GM23338 (cell line): ENCODE measurements around the gene HTT. TPM values are rescaled to one million over a fixed set of nuclear protein-coding genes. Genes with fewer than 3 reads are reported as not detected.

Source experiments
- ATAC-seq: fragments of 200-7000 bp; cut with Tn5 transposase; 3 replicates; pipeline ENCODE4 v1.9.1; 2020
- DNase-seq: peaks from one replicate; pipeline ENCODE4 v3.0.0-alpha.2; 2015; ENCODE audit warnings: low spot score
- H2AFZ ChIP-seq: fragments of 200-600 bp; sonication (generic); 2 replicates; pipeline ENCODE4 v1.8.0; 2016; ENCODE audit warnings: antibody characterized with exemption, mild to moderate bottlenecking, moderate library complexity
- H3F3A ChIP-seq: fragments of 200-600 bp; sonication (generic); replicated peaks from 2 replicates; pipeline ENCODE4 v1.8.0; 2017; ENCODE audit warnings: antibody characterized with exemption, mixed run types, low read depth
- H3K27ac ChIP-seq: fragments of 200-600 bp; sonication (generic); 2 replicates; pipeline ENCODE4 v1.6.1; 2016; ENCODE audit warnings: low read depth
- H3K27me3 ChIP-seq: fragments of 200-600 bp; sonication (generic); 2 replicates; pipeline ENCODE4 v1.8.0; 2016; ENCODE audit warnings: mild to moderate bottlenecking, mixed run types, moderate library complexity; ENCODE audit not compliant: insufficient read depth
- H3K36me3 ChIP-seq: fragments of 200-600 bp; sonication (generic); 2 replicates; pipeline ENCODE4 v1.8.0; 2016; ENCODE audit warnings: mild to moderate bottlenecking; ENCODE audit not compliant: insufficient read depth
- H3K4me1 ChIP-seq: fragments of 200-600 bp; sonication (generic); 2 replicates; pipeline ENCODE4 v1.8.0; 2016; ENCODE audit warnings: mild to moderate bottlenecking, moderate library complexity; ENCODE audit not compliant: insufficient read depth
- H3K4me2 ChIP-seq: fragments of 200-600 bp; sonication (generic); 2 replicates; pipeline ENCODE4 v1.7.1; 2017; ENCODE audit warnings: mixed run types
- H3K4me3 ChIP-seq: fragments of 200-600 bp; sonication (generic); 2 replicates; pipeline ENCODE4 v1.6.1; 2016; ENCODE audit warnings: mixed run types
- H3K79me2 ChIP-seq: fragments of 200-600 bp; sonication (generic); replicated peaks from 2 replicates; pipeline ENCODE4 v1.8.0; 2017; ENCODE audit warnings: mild to moderate bottlenecking; ENCODE audit not compliant: insufficient read depth
- H3K9me2 ChIP-seq: fragments of 200-600 bp; sonication (generic); 2 replicates; pipeline ENCODE4 v1.8.0; 2017; ENCODE audit not compliant: insufficient read depth
- H4K20me1 ChIP-seq: fragments of 200-600 bp; sonication (generic); replicated peaks from 2 replicates; pipeline ENCODE4 v1.8.0; 2017; ENCODE audit warnings: mild to moderate bottlenecking; ENCODE audit not compliant: insufficient read depth
- H3K27ac Mint-ChIP-seq: 2 replicates; pipeline ENCODE4 v1.8.0; 2020; ENCODE audit warnings: inconsistent platforms, mild to moderate bottlenecking, moderate library complexity, mixed read lengths
- H3K27me3 Mint-ChIP-seq: 3 replicates; pipeline ENCODE4 v1.8.0; 2022; ENCODE audit warnings: low read depth, mild to moderate bottlenecking, moderate library complexity, mixed read lengths, inconsistent platforms; ENCODE audit not compliant: insufficient read depth, poor library complexity
- H3K36me3 Mint-ChIP-seq: 3 replicates; pipeline ENCODE4 v1.8.0; 2021; ENCODE audit warnings: low read depth, mild to moderate bottlenecking, inconsistent platforms, moderate library complexity, mixed read lengths
- H3K4me1 Mint-ChIP-seq: 3 replicates; pipeline ENCODE4 v1.8.0; 2020; ENCODE audit warnings: mild to moderate bottlenecking, inconsistent platforms, mixed read lengths
- H3K4me3 Mint-ChIP-seq: 3 replicates; pipeline ENCODE4 v1.8.0; 2021; ENCODE audit warnings: moderate library complexity, mild to moderate bottlenecking, inconsistent platforms, mixed read lengths
- H3K9me3 Mint-ChIP-seq: 3 replicates; pipeline ENCODE4 v1.8.0; 2020; ENCODE audit warnings: moderate library complexity, mild to moderate bottlenecking, inconsistent platforms, mixed read lengths
- CREB1 ChIP-seq: fragments of 250-450 bp; sonication (Bioruptor Pico); IDR thresholded peaks from 2 replicates; pipeline ENCODE4 v1.5.0; 2020; ENCODE audit warnings: low read depth, mild to moderate bottlenecking, moderate library complexity
- EZH2 ChIP-seq: fragments of 200-600 bp; sonication (generic); IDR thresholded peaks from one replicate; pipeline ENCODE4 v1.8.0; 2017; ENCODE audit warnings: antibody characterized with exemption, mild to moderate bottlenecking, low read depth; ENCODE audit not compliant: unreplicated experiment
- JUNB ChIP-seq: IDR thresholded peaks from one replicate; pipeline ENCODE4 v1.6.1; 2016; ENCODE audit warnings: antibody characterized with exemption; ENCODE audit not compliant: unreplicated experiment
- NANOG ChIP-seq: IDR thresholded peaks from 2 replicates; pipeline ENCODE4 v1.6.1; 2016; ENCODE audit warnings: antibody characterized with exemption, borderline replicate concordance
- POLR2AphosphoS5 ChIP-seq: IDR thresholded peaks from 2 replicates; pipeline ENCODE4 v1.6.1; 2016; ENCODE audit warnings: antibody characterized with exemption, low read depth
- STAT1 ChIP-seq: IDR thresholded peaks from one replicate; pipeline ENCODE4 v1.6.1; 2016; ENCODE audit warnings: antibody characterized with exemption; ENCODE audit not compliant: unreplicated experiment
- ZNF114 ChIP-seq: fragments of 250-450 bp; sonication (Bioruptor Pico); IDR thresholded peaks from 2 replicates; pipeline ENCODE4 v1.5.0; 2020; ENCODE audit warnings: mild to moderate bottlenecking, moderate library complexity
- ZNF331 ChIP-seq: fragments of 250-450 bp; sonication (Bioruptor Pico); IDR thresholded peaks from 2 replicates; pipeline ENCODE4 v1.5.0; 2020; ENCODE audit warnings: low read depth, mild to moderate bottlenecking, moderate library complexity
- polyA plus RNA-seq: library from polyadenylated mRNA; unstranded; fragments of >200 nt; fragmentation: Nextera tagmentation; extraction: Ambion mirVana; gene quantifications from 2 replicates; pipeline ENCODE4 v1.2.1, GENCODE V29; 2016
- total RNA-seq: library from RNA; depleted of rRNA; stranded (reverse); fragments of >200 nt; shearing (Covaris generic); gene quantifications from 2 replicates; pipeline ENCODE4 v1.2.3, GENCODE V29; 2014
- TF ChIP-seq, protein P1 (sequence below): fragments of 250-450 bp; sonication (Bioruptor Pico); IDR thresholded peaks from 2 replicates; pipeline ENCODE4 v1.5.0; 2020; ENCODE audit warnings: mild to moderate bottlenecking, moderate library complexity

The HTT gene
- total and polyA plus RNA-seq, 2 experiments from 2014 or later, result 26.6 to 67.7 TPM

DNA sequence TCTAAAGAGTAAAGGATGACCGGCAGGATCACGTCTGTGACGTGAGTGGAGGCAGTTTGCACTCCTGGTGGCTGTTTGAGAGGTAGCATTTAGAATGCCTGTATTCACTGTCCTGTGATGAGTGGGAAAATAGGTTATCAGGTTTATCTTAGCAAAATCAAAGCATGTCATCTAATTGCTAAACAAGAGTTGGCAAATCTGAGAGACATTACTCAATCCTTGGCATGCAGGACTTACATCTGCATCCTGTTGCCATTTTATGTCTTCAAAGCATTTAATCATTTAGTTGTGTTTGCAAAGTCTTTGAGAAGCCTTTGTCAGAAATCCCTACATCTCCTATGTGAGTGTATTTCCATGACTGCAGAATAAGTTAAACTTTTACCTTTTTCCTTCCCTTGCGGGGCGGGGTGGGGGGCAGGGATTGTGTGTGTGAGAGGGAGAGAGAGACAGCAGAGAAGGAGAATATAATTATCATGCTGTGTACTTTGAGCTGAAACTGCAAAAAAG is 133.1 kb downstream of the HTT start:
- no peaks in the 10 kb centered on the region for H3K9me2 ChIP-seq
- H3K27me3 Mint-ChIP-seq, result no peaks in the 10 kb centered on the region
- H3K36me3 ChIP-seq, result peaks cover 48% of the 10 kb centered on the region
- no peaks in the 10 kb centered on the region for H3K79me2 ChIP-seq
- no peaks in the 10 kb centered on the region; the same call in 2 of the 3 replicates for H3K9me3 Mint-ChIP-seq
- H3K4me3 ChIP-seq, result no peak overlapping the region
- TF ChIP-seq STAT1, result no peak
- ATAC-seq, result no peak
- H3K4me3 Mint-ChIP-seq, result no peak overlapping the region
- no peaks in the 10 kb centered on the region for H3F3A ChIP-seq
- peaks cover 47% of the 10 kb centered on the region for H3K36me3 Mint-ChIP-seq
- no peak overlapping the region for H2AFZ ChIP-seq
- no peak overlapping the region for H3K27ac Mint-ChIP-seq
- no peak overlapping the region for H3K27ac ChIP-seq
- H3K4me1 Mint-ChIP-seq, result no peaks in the 10 kb centered on the region
- no peaks in the 10 kb centered on the region for H4K20me1 ChIP-seq
- no peak for DNase-seq
- H3K4me2 ChIP-seq, result no peak overlapping the region
- no peaks in the 10 kb centered on the region for H3K27me3 ChIP-seq
- H3K4me1 ChIP-seq, result no peaks in the 10 kb centered on the region

DNA sequence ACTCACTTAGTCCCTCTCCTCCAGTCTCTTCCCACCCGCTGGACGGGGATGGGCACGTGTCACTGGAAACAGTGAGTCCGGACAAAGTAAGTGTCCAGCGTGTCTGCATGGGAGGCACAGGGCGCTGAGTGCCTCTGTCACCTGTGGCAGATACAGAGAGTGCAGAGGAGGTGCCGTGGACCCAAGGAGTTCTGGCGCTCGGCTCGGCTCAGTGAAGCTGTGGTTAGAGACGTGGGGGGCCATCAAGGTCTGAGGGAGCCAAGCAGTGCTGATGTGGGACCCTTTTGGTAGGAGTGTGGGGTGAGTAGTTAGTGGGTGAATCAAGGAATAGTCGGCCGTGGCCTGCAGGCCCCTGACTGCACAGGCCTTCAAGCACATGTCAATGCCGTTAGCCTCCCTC is 134.3 kb downstream of the HTT start:
- Histone ChIP-seq H3K79me2 (no peaks in the 10 kb centered on the region), H3K27ac (no peak overlapping the region), H3F3A (no peaks in the 10 kb centered on the region), H3K36me3 (peaks cover 57% of the 10 kb centered on the region), H2AFZ (no peak overlapping the region), H3K4me1 (no peaks in the 10 kb centered on the region), H3K4me2 (no peak overlapping the region), H4K20me1 (no peaks in the 10 kb centered on the region), H3K27me3 (no peaks in the 10 kb centered on the region), H3K4me3 (no peak overlapping the region), H3K9me2 (no peaks in the 10 kb centered on the region)
- ATAC-seq, result no peak
- TF ChIP-seq STAT1, result no peak
- no peak for TF ChIP-seq JUNB
- TF ChIP-seq POLR2AphosphoS5, result no peak
- no peak for TF ChIP-seq NANOG
- no peak for TF ChIP-seq ZNF114 (CRISPR knock-in tag)
- no peak for TF ChIP-seq ZNF331 (CRISPR knock-in tag)
- no peak for TF ChIP-seq CREB1 (CRISPR knock-in tag)
- DNase-seq, result no peak
- no peaks in the 10 kb centered on the region; the same call in 2 of the 3 replicates for H3K9me3 Mint-ChIP-seq
- H3K4me3 Mint-ChIP-seq, result no peak overlapping the region
- H3K4me1 Mint-ChIP-seq, result no peaks in the 10 kb centered on the region
- no peaks in the 10 kb centered on the region for H3K27me3 Mint-ChIP-seq
- no peak overlapping the region for H3K27ac Mint-ChIP-seq
- H3K36me3 Mint-ChIP-seq, result peaks cover 55% of the 10 kb centered on the region

DNA sequence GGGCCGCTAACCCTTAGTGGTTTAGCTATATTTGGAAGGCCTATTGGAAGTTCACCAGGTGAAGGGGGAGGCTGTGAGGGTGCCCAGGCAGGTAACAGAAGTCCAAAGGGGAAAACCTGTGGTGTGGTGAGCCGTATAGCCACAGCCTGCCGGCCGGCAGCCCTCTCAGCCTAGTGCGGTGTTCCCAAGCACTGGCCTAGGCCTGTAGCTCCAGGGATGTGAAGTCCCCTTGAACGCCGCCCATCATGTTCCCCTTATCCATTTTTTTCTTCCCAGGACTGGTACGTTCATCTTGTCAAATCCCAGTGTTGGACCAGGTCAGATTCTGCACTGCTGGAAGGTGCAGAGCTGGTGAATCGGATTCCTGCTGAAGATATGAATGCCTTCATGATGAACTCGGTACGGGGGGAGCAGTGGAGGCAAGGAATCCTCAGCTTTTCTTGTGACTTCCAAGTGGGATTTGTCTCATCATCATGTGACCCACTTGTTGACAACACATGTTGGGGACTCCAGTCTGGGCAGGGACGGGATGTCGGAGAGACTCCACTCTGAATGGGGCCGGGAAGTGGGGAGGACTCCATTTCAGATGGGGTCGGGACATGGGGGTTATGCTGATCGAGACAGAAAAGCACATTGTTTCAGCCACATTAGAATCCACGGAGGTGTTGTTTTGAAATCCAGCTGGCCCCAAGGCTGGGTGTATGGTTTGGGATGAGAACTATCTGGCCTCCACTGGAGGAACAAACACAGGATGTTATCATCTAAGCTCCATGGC is 135.3 kb downstream of the HTT start:
- H3K4me1 Mint-ChIP-seq, result no peaks in the 10 kb centered on the region
- no peak overlapping the region for H3K4me2 ChIP-seq
- H3K27ac Mint-ChIP-seq, result no peak overlapping the region
- H3K27ac ChIP-seq, result no peak overlapping the region
- H3K27me3 ChIP-seq, result no peaks in the 10 kb centered on the region
- H2AFZ ChIP-seq, result no peak overlapping the region
- H3K36me3 ChIP-seq, result peaks cover 50% of the 10 kb centered on the region
- no peak overlapping the region for H3K4me3 ChIP-seq
- H3K9me2 ChIP-seq, result no peaks in the 10 kb centered on the region
- no peaks in the 10 kb centered on the region for H4K20me1 ChIP-seq
- H3K9me3 Mint-ChIP-seq, result no peaks in the 10 kb centered on the region; the same call in 2 of the 3 replicates
- ATAC-seq (no peak), DNase-seq (no peak)
- no peaks in the 10 kb centered on the region for H3K4me1 ChIP-seq
- H3K4me3 Mint-ChIP-seq, result no peak overlapping the region
- H3F3A ChIP-seq, result no peaks in the 10 kb centered on the region
- H3K27me3 Mint-ChIP-seq, result no peaks in the 10 kb centered on the region
- peaks cover 63% of the 10 kb centered on the region for H3K36me3 Mint-ChIP-seq
- H3K79me2 ChIP-seq, result no peaks in the 10 kb centered on the region
- TF ChIP-seq EZH2 (no peak), CREB1 (CRISPR knock-in tag) (no peak), ZNF331 (CRISPR knock-in tag) (no peak)
- TF ChIP-seq, protein P1, sequence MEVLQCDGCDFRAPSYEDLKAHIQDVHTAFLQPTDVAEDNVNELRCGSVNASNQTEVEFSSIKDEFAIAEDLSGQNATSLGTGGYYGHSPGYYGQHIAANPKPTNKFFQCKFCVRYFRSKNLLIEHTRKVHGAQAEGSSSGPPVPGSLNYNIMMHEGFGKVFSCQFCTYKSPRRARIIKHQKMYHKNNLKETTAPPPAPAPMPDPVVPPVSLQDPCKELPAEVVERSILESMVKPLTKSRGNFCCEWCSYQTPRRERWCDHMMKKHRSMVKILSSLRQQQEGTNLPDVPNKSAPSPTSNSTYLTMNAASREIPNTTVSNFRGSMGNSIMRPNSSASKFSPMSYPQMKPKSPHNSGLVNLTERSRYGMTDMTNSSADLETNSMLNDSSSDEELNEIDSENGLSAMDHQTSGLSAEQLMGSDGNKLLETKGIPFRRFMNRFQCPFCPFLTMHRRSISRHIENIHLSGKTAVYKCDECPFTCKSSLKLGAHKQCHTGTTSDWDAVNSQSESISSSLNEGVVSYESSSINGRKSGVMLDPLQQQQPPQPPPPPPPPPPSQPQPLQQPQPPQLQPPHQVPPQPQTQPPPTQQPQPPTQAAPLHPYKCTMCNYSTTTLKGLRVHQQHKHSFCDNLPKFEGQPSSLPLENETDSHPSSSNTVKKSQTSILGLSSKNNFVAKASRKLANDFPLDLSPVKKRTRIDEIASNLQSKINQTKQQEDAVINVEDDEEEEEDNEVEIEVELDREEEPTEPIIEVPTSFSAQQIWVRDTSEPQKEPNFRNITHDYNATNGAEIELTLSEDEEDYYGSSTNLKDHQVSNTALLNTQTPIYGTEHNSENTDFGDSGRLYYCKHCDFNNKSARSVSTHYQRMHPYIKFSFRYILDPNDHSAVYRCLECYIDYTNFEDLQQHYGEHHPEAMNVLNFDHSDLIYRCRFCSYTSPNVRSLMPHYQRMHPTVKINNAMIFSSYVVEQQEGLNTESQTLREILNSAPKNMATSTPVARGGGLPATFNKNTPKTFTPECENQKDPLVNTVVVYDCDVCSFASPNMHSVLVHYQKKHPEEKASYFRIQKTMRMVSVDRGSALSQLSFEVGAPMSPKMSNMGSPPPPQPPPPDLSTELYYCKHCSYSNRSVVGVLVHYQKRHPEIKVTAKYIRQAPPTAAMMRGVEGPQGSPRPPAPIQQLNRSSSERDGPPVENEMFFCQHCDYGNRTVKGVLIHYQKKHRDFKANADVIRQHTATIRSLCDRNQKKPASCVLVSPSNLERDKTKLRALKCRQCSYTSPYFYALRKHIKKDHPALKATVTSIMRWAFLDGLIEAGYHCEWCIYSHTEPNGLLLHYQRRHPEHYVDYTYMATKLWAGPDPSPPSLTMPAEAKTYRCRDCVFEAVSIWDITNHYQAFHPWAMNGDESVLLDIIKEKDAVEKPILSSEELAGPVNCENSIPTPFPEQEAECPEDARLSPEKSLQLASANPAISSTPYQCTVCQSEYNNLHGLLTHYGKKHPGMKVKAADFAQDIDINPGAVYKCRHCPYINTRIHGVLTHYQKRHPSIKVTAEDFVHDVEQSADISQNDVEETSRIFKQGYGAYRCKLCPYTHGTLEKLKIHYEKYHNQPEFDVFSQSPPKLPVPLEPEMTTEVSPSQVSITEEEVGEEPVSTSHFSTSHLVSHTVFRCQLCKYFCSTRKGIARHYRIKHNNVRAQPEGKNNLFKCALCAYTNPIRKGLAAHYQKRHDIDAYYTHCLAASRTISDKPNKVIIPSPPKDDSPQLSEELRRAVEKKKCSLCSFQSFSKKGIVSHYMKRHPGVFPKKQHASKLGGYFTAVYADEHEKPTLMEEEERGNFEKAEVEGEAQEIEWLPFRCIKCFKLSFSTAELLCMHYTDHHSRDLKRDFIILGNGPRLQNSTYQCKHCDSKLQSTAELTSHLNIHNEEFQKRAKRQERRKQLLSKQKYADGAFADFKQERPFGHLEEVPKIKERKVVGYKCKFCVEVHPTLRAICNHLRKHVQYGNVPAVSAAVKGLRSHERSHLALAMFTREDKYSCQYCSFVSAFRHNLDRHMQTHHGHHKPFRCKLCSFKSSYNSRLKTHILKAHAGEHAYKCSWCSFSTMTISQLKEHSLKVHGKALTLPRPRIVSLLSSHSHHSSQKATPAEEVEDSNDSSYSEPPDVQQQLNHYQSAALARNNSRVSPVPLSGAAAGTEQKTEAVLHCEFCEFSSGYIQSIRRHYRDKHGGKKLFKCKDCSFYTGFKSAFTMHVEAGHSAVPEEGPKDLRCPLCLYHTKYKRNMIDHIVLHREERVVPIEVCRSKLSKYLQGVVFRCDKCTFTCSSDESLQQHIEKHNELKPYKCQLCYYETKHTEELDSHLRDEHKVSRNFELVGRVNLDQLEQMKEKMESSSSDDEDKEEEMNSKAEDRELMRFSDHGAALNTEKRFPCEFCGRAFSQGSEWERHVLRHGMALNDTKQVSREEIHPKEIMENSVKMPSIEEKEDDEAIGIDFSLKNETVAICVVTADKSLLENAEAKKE, result no peak
